Brain pericyte (primary cell): ENCODE results near the gene SERPINF2.
A peak's percentile ranks its signal among the peaks of the same experiment; 100 is the strongest.
"Not testable (repeated sequence)": the region's sequence is repeated elsewhere in the genome, so short reads cannot be mapped to it uniquely, and the experiment has no call there.

Experiments
- DNase-seq: peaks from one replicate; pipeline ENCODE4 v3.0.0-alpha.2; 2012; ENCODE audit warnings: low read depth, low spot score

The SERPINF2 gene

GRCh38 chr17:1716076-1716911 lies 26.4 kb upstream of the SERPINF2 start:
- DNase-seq = peak; percentile 100

- peak; percentile 95 for DNase-seq
These were observed 25.6 kb upstream of the SERPINF2 start for GRCh38 chr17:1716912-1717695.

- DNase-seq = no peak
These were observed 24.1 kb upstream of the SERPINF2 start for GRCh38 chr17:1718362-1719165.

GRCh38 chr17:1720856-1721386 lies 21.8 kb upstream of the SERPINF2 start:
- DNase-seq = no peak

- not testable (repeated sequence) for DNase-seq
These were observed 20.6 kb upstream of the SERPINF2 start for GRCh38 chr17:1722022-1722421.

GRCh38 chr17:1724351-1724868 lies 18.3 kb upstream of the SERPINF2 start, which contains the start of gene WDR81:
TSS of gene WDR81 (plus strand) at chr17:1724704. CDS start at chr17:1724960, 256 bp downstream.
- DNase-seq = no peak

DNA sequence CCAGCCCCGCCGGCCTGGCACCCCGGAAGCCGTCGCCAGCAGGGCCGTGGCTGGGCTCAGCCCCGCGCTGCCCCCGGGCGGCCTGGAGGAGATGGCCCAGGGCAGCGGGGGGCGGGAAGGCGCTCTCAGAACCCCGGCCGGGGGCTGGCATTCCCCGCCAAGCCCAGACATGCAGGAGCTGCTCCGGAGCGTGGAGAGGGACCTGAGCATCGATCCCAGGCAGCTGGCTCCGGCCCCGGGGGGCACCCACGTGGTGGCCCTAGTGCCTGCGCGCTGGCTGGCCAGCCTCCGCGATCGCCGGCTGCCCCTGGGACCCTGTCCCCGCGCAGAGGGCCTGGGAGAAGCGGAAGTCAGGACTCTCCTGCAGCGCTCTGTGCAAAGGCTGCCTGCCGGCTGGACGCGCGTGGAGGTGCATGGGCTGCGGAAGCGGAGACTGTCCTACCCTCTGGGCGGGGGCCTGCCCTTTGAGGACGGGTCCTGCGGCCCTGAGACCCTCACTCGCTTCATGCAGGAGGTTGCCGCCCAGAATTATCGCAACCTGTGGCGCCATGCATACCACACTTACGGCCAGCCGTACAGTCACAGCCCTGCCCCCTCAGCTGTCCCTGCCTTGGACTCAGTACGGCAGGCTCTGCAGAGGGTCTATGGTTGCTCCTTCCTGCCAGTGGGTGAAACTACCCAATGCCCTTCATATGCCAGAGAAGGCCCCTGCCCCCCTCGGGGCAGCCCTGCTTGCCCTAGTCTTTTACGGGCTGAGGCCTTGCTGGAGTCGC lies 17.6 kb upstream of the SERPINF2 start:
- DNase-seq = no peak

GRCh38 chr17:1725642-1726511 lies 16.8 kb upstream of the SERPINF2 start:
- DNase-seq = no peak

DNA sequence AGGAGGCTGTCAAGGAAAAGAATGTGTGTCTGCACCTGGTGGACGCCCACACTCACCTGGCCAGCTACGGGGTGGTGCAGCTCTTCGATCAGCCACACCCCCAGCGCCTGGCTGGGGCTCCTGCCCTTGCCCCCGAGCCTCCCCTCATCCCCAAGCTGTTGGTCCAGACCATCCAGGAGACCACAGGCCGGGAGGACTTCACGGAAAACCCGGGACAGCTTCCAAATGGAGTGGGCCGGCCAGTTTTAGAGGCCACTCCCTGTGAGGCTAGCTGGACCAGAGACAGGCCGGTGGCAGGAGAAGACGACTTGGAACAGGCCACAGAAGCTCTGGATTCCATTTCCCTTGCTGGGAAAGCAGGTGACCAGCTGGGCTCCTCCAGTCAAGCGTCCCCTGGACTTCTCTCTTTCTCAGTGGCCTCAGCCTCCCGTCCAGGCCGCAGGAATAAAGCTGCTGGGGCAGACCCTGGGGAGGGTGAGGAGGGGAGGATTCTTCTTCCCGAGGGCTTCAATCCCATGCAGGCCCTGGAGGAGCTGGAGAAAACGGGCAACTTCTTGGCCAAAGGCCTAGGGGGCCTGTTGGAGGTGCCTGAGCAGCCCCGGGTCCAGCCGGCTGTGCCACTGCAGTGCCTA lies 15.9 kb upstream of the SERPINF2 start:
- no peak for DNase-seq

- DNase-seq = no peak
These were observed 15.3 kb upstream of the SERPINF2 start for GRCh38 chr17:1727258-1727789.

DNA sequence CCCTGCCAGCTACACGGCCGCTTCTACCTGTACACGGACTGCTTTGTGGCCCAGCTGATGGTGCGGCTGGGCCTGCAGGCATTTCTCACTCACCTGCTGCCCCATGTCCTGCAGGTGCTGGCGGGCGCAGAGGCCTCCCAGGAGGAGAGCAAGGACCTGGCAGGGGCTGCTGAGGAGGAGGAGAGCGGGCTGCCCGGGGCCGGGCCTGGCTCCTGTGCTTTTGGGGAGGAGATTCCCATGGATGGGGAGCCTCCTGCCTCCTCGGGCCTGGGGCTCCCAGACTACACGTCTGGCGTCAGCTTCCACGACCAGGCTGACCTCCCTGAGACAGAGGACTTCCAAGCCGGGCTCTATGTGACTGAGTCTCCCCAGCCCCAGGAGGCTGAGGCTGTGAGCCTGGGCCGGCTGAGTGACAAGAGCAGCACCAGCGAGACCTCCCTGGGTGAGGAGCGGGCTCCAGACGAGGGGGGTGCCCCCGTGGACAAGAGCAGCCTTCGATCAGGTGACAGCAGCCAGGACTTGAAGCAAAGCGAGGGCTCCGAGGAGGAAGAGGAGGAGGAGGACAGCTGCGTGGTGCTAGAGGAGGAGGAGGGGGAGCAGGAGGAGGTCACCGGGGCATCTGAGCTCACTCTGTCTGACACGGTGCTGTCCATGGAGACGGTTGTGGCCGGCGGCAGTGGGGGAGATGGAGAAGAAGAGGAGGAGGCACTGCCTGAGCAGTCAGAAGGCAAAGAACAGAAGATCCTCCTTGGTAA lies 14.6 kb upstream of the SERPINF2 start:
- no peak for DNase-seq

GRCh38 chr17:1729966-1730325 lies 12.7 kb upstream of the SERPINF2 start:
- DNase-seq = no peak

DNA sequence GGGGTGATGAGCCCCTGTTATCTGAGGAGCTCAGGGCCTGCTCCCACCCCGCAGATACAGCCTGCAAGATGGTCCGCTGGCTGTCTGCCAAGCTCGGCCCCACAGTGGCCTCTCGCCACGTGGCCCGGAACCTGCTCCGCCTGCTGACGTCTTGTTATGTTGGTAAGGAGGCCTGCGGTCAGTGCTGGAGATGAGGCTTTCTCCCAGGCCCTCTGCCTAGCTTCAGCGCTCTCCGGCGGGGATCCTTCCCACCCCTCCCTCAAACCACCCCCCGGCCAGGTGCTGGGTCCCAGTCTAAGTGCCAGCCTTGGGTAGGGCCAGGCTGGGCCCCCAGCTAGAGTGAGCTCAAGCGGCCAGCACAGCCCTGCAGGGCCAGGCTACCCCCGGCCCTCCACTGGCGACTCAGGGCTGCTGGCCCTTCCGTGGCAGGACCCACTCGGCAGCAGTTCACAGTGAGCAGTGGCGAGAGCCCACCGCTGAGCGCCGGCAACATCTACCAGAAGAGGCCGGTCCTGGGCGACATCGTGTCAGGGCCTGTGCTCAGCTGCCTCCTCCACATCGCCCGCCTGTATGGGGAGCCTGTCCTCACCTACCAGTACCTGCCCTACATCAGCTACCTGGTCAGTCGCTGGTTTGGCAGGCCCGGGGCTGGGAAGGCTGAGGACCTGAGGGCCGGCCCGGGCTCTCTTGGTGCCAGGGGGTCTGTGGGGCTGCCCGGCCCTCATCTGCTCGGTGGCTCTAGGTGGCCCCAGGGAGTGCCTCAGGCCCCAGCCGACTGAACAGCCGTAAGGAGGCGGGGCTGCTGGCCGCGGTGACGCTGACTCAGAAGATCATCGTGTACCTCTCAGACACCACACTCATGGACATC lies 12.1 kb upstream of the SERPINF2 start:
- DNase-seq = no peak

- DNase-seq = no peak
These were observed 11.5 kb upstream of the SERPINF2 start for GRCh38 chr17:1731194-1731506.

- DNase-seq = no peak
These were observed 10.3 kb upstream of the SERPINF2 start for GRCh38 chr17:1732241-1732832.

- DNase-seq = no peak
These were observed 9.8 kb upstream of the SERPINF2 start for GRCh38 chr17:1732833-1733321.

DNA sequence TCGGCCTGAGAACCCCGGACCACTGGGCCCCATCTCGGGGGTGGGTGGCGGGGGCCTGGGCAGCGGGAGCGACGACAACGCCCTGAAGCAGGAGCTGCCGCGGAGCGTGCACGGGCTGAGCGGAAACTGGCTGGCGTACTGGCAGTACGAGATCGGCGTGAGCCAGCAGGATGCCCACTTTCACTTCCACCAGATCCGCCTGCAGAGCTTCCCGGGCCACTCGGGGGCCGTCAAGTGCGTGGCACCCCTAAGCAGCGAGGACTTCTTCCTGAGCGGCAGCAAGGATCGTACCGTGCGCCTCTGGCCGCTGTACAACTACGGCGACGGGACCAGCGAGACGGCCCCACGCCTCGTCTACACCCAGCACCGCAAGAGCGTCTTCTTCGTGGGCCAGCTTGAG lies 8.9 kb upstream of the SERPINF2 start:
- DNase-seq = no peak
